Measurements from ENCODE around the gene YBX3. TPM values are rescaled to one million over a fixed set of nuclear protein-coding genes. Genes with fewer than 3 reads are reported as not detected.

The YBX3 gene
- total and polyA plus RNA-seq, 2 of the 13 experiments (the other 11 are each of a cell fraction or from before 2014, with no cell fraction given), result 77.5 to 99.6 TPM

DNA sequence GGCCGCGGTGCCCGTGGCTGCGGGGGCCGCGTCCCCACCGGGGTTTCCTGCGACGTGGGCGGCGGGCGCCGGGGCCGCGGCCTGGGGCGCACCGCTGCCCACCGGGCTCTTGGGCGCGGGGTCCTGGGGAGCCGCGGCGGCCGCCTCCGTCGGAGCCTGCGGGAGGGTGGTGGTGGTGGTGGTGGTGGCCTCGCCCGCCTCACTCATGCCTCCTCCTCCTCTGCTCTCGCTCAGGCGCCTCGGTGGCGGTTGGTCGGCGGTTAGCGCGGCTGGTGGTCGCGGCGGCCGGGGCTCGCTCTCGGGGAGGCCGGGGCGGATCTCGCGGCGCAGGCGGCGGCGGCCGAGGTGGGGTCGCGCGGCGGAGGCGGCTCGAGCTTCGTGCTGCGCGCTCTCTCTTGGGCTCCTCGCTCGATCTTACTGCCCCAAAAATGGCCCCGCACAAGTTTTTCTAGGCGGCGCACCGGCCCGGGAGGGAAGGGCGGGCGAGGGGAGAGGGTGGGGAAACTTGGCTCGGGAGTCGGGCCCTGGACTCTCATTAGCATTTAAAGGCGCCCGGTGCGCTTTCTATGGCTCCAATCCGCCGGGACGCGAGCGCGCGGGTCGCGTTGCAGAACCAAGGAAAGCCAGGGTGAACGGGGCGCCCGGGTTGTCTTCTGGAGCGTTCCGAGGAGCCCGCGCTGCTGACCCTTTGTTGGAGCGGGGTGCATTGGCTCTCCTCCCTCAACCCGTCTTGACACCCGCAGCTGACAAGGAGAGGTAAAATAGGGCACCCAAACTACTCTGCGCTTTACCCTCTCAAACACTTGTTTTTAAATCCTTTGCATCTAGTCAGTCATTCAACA, at the start of gene YBX3 (continued):
- TF ChIP-seq ZNF557 (CRISPR knock-in tag; IDR thresholded peaks at IDR 0.05) (no peak), JARID2 (CRISPR knock-in tag; IDR thresholded peaks at IDR 0.05; ENCODE audit: insufficient replicate concordance) (peak; percentile 45), ZFYVE20 (CRISPR knock-in tag; IDR thresholded peaks at IDR 0.05; ENCODE audit: borderline replicate concordance, low read depth) (peak; percentile 49; the same call in 1 of the 2 replicates)
- TF ChIP-seq, protein P1, sequence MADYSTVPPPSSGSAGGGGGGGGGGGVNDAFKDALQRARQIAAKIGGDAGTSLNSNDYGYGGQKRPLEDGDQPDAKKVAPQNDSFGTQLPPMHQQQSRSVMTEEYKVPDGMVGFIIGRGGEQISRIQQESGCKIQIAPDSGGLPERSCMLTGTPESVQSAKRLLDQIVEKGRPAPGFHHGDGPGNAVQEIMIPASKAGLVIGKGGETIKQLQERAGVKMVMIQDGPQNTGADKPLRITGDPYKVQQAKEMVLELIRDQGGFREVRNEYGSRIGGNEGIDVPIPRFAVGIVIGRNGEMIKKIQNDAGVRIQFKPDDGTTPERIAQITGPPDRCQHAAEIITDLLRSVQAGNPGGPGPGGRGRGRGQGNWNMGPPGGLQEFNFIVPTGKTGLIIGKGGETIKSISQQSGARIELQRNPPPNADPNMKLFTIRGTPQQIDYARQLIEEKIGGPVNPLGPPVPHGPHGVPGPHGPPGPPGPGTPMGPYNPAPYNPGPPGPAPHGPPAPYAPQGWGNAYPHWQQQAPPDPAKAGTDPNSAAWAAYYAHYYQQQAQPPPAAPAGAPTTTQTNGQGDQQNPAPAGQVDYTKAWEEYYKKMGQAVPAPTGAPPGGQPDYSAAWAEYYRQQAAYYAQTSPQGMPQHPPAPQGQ (CRISPR knock-in tag; IDR thresholded peaks at IDR 0.05; ENCODE audit: borderline replicate concordance), result no peak
- TF ChIP-seq, protein P2, sequence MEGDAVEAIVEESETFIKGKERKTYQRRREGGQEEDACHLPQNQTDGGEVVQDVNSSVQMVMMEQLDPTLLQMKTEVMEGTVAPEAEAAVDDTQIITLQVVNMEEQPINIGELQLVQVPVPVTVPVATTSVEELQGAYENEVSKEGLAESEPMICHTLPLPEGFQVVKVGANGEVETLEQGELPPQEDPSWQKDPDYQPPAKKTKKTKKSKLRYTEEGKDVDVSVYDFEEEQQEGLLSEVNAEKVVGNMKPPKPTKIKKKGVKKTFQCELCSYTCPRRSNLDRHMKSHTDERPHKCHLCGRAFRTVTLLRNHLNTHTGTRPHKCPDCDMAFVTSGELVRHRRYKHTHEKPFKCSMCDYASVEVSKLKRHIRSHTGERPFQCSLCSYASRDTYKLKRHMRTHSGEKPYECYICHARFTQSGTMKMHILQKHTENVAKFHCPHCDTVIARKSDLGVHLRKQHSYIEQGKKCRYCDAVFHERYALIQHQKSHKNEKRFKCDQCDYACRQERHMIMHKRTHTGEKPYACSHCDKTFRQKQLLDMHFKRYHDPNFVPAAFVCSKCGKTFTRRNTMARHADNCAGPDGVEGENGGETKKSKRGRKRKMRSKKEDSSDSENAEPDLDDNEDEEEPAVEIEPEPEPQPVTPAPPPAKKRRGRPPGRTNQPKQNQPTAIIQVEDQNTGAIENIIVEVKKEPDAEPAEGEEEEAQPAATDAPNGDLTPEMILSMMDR (CRISPR knock-in tag; IDR thresholded peaks at IDR 0.05), result peak; percentile 21; the same call in 1 of the 2 replicates

DNA sequence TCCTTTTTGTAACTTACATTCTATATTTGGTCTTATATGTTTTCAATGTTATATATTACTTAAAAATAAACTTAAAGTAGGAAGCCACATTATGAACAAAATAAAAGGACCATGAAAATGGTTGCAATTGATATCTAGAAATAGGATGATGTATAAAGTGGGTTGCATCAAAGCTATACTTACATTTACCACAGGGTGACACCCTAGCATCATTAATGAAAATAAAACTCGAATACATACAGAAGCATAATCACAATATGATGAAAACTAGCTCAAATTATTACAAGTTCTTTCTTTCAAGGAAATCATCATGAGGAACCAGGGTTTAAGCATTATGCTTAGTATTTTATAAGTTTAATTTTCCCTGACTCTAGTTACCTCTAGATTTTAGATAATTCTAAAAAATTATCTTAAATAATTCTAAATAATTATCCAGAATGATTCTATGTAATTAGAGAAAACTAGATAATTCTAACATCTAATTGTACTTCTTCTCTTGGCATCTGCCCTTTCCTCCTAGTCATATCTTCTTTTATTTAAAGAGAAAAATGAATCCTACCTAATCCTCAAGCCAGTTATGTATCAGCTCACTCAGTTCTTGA, 48.1 kb upstream of the YBX3 start:
- Histone ChIP-seq H3K4me1 (ENCODE audit: insufficient read depth, low read length) (no peaks in the 10 kb centered on the region), H3K9ac (ENCODE audit: insufficient read depth, low read depth, low read length) (no peak overlapping the region), H2AFZ (ENCODE audit: low read length) (no peak overlapping the region), H3K9me3 (ENCODE audit: low read length) (no peaks in the 10 kb centered on the region), H3K79me2 (ENCODE audit: insufficient read depth, low read length) (no peaks in the 10 kb centered on the region), H4K20me1 (ENCODE audit: insufficient read depth, low read length) (no peaks in the 10 kb centered on the region), H3K27me3 (ENCODE audit: control insufficient read depth in 1 of 2, insufficient read depth in 2 of 2, low read length in 2 of 2) (peaks cover 0 to 6% of the 10 kb centered on the region in 2 experiments; a peak in 2 of 5 replicates), H3K4me3 (replicated peaks in 1 of 3; ENCODE audit: insufficient read depth in 1 of 3, low read depth in 2 of 3, low read length in 3 of 3) (no peak overlapping the region), H3K4me2 (ENCODE audit: low read depth, low read length) (no peak overlapping the region), H3K27ac (ENCODE audit: extremely low read length, insufficient read depth, low read length) (no peak overlapping the region), H3K36me3 (replicated peaks in 1 of 2; ENCODE audit: control insufficient read depth in 1 of 2, insufficient read depth in 2 of 2, low read length in 2 of 2) (no peaks in the 10 kb centered on the region)
- ChIA-PET POLR2A (no interaction called here), CTCF (ENCODE audit: low intra/inter-chr PET ratio, low total read pairs) (interaction anchor here (1.5 to 2.5 kb wide), 3 partner anchors 130 to 715 kb away, joined by 5 to 47 read pairs (median 28); no protein-coding TSS in a partner anchor)
- in situ Hi-C loops (cut with HindIII; ENCODE audit: extremely low pct_ligation_motif_present, low pct_unique_long_range_greater_than_20kb), result loop anchor here (5.0 kb wide), 1 partner anchor 426 kb away; no protein-coding TSS in a partner anchor
- BruUV-seq (replicated peaks), result no TSS peak
- DNase-seq (ENCODE audit: low spot score) (peak; percentile 24), ATAC-seq (no peak), FAIRE-seq (no peak)
- intact Hi-C loops (cut with micrococcal nuclease; ENCODE audit: unreplicated experiment), result loop anchor here (1.0 to 2.0 kb wide), 3 partner anchors 130 to 715 kb away; no protein-coding TSS in a partner anchor
- 3% methylated on average over 1 of the region's 1 CpG for WGBS (ENCODE audit: low lambda C conversion rate)
- TF ChIP-seq ZKSCAN5 (CRISPR knock-in tag; IDR thresholded peaks at IDR 0.05) (no peak), ATF1 (CRISPR knock-in tag; IDR thresholded peaks at IDR 0.05) (no peak), AGO2 (optimal IDR thresholded peaks at IDR 0.05; ENCODE audit: low read depth, low read length) (no peak), ZSCAN20 (CRISPR knock-in tag; IDR thresholded peaks at IDR 0.05; ENCODE audit: borderline replicate concordance) (no peak), ZNF235 (CRISPR knock-in tag; IDR thresholded peaks at IDR 0.05; ENCODE audit: borderline replicate concordance) (no peak), RFXAP (CRISPR knock-in tag; IDR thresholded peaks at IDR 0.05; ENCODE audit: borderline replicate concordance) (no peak)
- TF ChIP-seq, protein P3, sequence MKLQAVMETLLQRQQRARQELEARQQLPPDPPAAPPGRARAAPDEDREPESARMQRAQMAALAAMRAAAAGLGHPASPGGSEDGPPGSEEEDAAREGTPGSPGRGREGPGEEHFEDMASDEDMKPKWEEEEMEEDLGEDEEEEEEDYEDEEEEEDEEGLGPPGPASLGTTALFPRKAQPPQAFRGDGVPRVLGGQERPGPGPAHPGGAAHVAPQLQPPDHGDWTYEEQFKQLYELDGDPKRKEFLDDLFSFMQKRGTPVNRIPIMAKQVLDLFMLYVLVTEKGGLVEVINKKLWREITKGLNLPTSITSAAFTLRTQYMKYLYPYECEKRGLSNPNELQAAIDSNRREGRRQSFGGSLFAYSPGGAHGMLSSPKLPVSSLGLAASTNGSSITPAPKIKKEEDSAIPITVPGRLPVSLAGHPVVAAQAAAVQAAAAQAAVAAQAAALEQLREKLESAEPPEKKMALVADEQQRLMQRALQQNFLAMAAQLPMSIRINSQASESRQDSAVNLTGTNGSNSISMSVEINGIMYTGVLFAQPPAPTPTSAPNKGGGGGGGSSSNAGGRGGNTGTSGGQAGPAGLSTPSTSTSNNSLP (IDR thresholded peaks at IDR 0.05; ENCODE audit: low read depth, low read length), result peak; percentile 76

Measured in HepG2 (cell line).